Measurements from ENCODE around the gene LIX1L. TPM values are rescaled to one million over a fixed set of nuclear protein-coding genes. Genes with fewer than 3 reads are reported as not detected.

Gene LIX1L
- total and polyA plus RNA-seq, 2 donors (not counting 3 experiments of a cell fraction or from before 2014, with no cell fraction given) = 54.9 to 56.4 TPM

DNA sequence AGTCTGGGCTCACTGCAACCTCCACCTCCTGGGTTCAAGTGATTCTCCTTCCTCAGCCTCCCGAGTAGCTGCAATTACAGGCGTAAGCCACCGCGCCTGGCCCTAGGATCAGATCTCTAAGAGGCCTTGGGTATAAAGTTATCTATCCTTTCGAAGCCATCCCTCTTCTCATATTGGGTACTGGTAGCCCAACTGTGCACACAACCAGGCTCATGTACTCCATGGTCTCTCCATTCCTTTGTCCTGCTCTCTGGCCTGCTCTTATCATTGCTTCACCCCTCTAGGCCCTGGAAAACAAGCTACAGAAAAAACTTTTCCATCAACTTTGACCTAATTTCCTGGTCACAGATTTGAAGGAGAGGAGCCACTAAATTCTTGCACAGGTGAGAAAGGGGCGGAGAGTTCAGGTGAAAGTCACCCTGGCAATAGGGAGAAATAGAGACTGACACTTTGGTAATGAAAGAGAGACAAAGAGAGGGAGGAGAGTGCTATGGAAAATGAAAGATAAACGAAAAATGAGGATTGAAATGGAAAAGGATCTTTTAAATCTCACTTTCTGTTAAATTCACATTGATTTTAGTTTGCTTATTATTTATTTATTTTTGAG is 32.5 kb upstream of the LIX1L start:
- no peaks in the 10 kb centered on the region for H3K9me3 ChIP-seq (replicated peaks; ENCODE audit: control insufficient read depth, insufficient read depth, low read length)
- FAIRE-seq (no peak), DNase-seq (ENCODE audit: low read depth, low spot score) (no peak)
- H3K27ac ChIP-seq (ENCODE audit: insufficient read depth, low read depth, low read length) = no peak overlapping the region
- no peak overlapping the region for H3K4me3 ChIP-seq (replicated peaks in 1 of 3; ENCODE audit: insufficient read depth in 1 of 3, low read depth in 1 of 3, low read length in 3 of 3)
- no peak overlapping the region for H3K9ac ChIP-seq (replicated peaks; ENCODE audit: extremely low read depth, insufficient read depth, low read length)
- peaks cover 2 to 16% of the 10 kb centered on the region in 2 experiments for H3K36me3 ChIP-seq (ENCODE audit: control insufficient read depth in 2 of 2, extremely low read depth in 1 of 2, insufficient read depth in 2 of 2, low read length in 2 of 2)
- no TSS peak for BruUV-seq (replicated peaks)
- TF ChIP-seq GATA2 (IDR thresholded peaks at IDR 0.05; ENCODE audit: insufficient read depth, insufficient read length, low read depth, low read length) (no peak), POLR2A (IDR thresholded peaks at IDR 0.05; ENCODE audit: low read depth, low read length) (no peak), EZH2 (IDR thresholded peaks at IDR 0.05; ENCODE audit: borderline replicate concordance, low read depth, low read length, severe bottlenecking) (no peak), FOS (IDR thresholded peaks at IDR 0.05; ENCODE audit: borderline replicate concordance, insufficient read depth, low read length) (no peak), MYC (IDR thresholded peaks at IDR 0.05; ENCODE audit: low read depth, low read length) (no peak), POLR2AphosphoS5 (IDR thresholded peaks at IDR 0.05; ENCODE audit: insufficient read depth, low read depth, low read length) (no peak), JUN (IDR thresholded peaks at IDR 0.05; ENCODE audit: borderline replicate concordance, insufficient read depth, insufficient read length, low read depth) (no peak)
- TF ChIP-seq, protein P1, sequence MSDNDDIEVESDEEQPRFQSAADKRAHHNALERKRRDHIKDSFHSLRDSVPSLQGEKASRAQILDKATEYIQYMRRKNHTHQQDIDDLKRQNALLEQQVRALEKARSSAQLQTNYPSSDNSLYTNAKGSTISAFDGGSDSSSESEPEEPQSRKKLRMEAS (IDR thresholded peaks at IDR 0.05; ENCODE audit: insufficient read depth, insufficient read length) = no peak
- TF ChIP-seq, protein P2, sequence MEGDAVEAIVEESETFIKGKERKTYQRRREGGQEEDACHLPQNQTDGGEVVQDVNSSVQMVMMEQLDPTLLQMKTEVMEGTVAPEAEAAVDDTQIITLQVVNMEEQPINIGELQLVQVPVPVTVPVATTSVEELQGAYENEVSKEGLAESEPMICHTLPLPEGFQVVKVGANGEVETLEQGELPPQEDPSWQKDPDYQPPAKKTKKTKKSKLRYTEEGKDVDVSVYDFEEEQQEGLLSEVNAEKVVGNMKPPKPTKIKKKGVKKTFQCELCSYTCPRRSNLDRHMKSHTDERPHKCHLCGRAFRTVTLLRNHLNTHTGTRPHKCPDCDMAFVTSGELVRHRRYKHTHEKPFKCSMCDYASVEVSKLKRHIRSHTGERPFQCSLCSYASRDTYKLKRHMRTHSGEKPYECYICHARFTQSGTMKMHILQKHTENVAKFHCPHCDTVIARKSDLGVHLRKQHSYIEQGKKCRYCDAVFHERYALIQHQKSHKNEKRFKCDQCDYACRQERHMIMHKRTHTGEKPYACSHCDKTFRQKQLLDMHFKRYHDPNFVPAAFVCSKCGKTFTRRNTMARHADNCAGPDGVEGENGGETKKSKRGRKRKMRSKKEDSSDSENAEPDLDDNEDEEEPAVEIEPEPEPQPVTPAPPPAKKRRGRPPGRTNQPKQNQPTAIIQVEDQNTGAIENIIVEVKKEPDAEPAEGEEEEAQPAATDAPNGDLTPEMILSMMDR (IDR thresholded peaks at IDR 0.05; ENCODE audit: extremely low read depth in 1 of 2, insufficient read depth in 1 of 2, low read depth in 1 of 2, low read length in 2 of 2) = no peak
- intact Hi-C loops (cut with micrococcal nuclease) (no loop called here), dilution Hi-C loops (cut with MboI; ENCODE audit: extremely low pct_ligation_motif_present, low sequenced_read_pairs) (no loop called here)
- no peak overlapping the region for H3K4me2 ChIP-seq (ENCODE audit: insufficient read depth, low read length)
- H3K4me1 ChIP-seq (ENCODE audit: control insufficient read depth, extremely low read depth, insufficient read depth, low read length) = peaks cover 9% of the 10 kb centered on the region
- no peaks in the 10 kb centered on the region for H3K9me1 ChIP-seq (replicated peaks; ENCODE audit: control insufficient read depth, extremely low read depth, insufficient read depth, low read length)
- H2AFZ ChIP-seq (ENCODE audit: low read depth, low read length) = no peak overlapping the region
- ChIA-PET POLR2A (interaction anchor here (0.7 to 0.8 kb wide), 2 partner anchors 11 to 61 kb away, joined by 3 read pairs; no protein-coding TSS in a partner anchor), CTCF (interaction anchor here (10.4 to 20.0 kb wide), 2 partner anchors 11 to 16 kb away, joined by 87 to 496 read pairs; no protein-coding TSS in a partner anchor)
- H3K27me3 ChIP-seq (ENCODE audit: control insufficient read depth in 2 of 2, insufficient read depth in 2 of 2, low read length in 2 of 2) = no peaks in the 10 kb centered on the region
- peaks cover 4% of the 10 kb centered on the region for H3K79me2 ChIP-seq (ENCODE audit: control insufficient read depth, insufficient read depth, low read length)
- H4K20me1 ChIP-seq (replicated peaks; ENCODE audit: control insufficient read depth, extremely low read depth, insufficient read depth, low read length) = no peaks in the 10 kb centered on the region
